Kidney epithelial cell (primary cell): ENCODE data around the gene MAD1L1. TPM values are rescaled to one million over a fixed set of nuclear protein-coding genes. Genes with fewer than 3 reads are reported as not detected.

Source experiments
- DNase-seq: peaks from one replicate; pipeline ENCODE4 v3.0.0-alpha.2; 2010; ENCODE audit warnings: low read depth
- H3K27me3 ChIP-seq: 2 replicates; pipeline ENCODE4 v1.6.0; 2011; ENCODE audit warnings: low read length; ENCODE audit not compliant: control insufficient read depth, insufficient read depth
- H3K36me3 ChIP-seq: 2 replicates; pipeline ENCODE4 v1.5.1; 2011; ENCODE audit warnings: low read length; ENCODE audit not compliant: control insufficient read depth, insufficient read depth
- H3K4me3 ChIP-seq: 2 replicates; pipeline ENCODE4 v1.5.1; 2011; ENCODE audit warnings: low read depth, mild to moderate bottlenecking, control low read depth, low read length
- CTCF ChIP-seq: IDR thresholded peaks from 2 replicates; pipeline ENCODE4 v1.5.1; 2011; ENCODE audit warnings: mild to moderate bottlenecking, moderate library complexity, low read length, control low read depth, inconsistent platforms; ENCODE audit not compliant: insufficient read depth, poor library complexity, severe bottlenecking
- total RNA-seq: library from RNA; depleted of rRNA; stranded (reverse); fragments of >200 nt; gene quantifications from 2 replicates; pipeline ENCODE4 v1.2.3, GENCODE V29; 2015

The MAD1L1 gene
- total RNA-seq, 1 donor from 2014 or later = 61.2 TPM

- no peak for DNase-seq
- no peak overlapping the region for H3K4me3 ChIP-seq
- no peaks in the 10 kb centered on the region for H3K36me3 ChIP-seq
- TF ChIP-seq CTCF = no peak
- H3K27me3 ChIP-seq = peaks cover 16% of the 10 kb centered on the region
Measured at GRCh38 chr7:1855725-1856160, 377.0 kb downstream of the MAD1L1 start.

- Histone ChIP-seq H3K27me3 (peaks cover 19% of the 10 kb centered on the region), H3K4me3 (no peak overlapping the region), H3K36me3 (no peaks in the 10 kb centered on the region)
- no peak for TF ChIP-seq CTCF
- no peak for DNase-seq
Measured at GRCh38 chr7:1854866-1855724, 377.6 kb downstream of the MAD1L1 start.

GRCh38 chr7:1853986-1854865 is 378.5 kb downstream of the MAD1L1 start:
- no peak for TF ChIP-seq CTCF
- H3K36me3 ChIP-seq = no peaks in the 10 kb centered on the region
- H3K4me3 ChIP-seq = no peak overlapping the region
- DNase-seq = no peak
- H3K27me3 ChIP-seq = peaks cover 19% of the 10 kb centered on the region

GRCh38 chr7:1853431-1853985 is 379.2 kb downstream of the MAD1L1 start:
- no peak for TF ChIP-seq CTCF
- Histone ChIP-seq H3K4me3 (no peak overlapping the region), H3K36me3 (no peaks in the 10 kb centered on the region), H3K27me3 (peaks cover 19% of the 10 kb centered on the region)
- no peak for DNase-seq

GRCh38 chr7:1852517-1853430 is 380.0 kb downstream of the MAD1L1 start:
- TF ChIP-seq CTCF = no peak
- Histone ChIP-seq H3K36me3 (no peaks in the 10 kb centered on the region), H3K27me3 (peaks cover 19% of the 10 kb centered on the region), H3K4me3 (no peak overlapping the region)
- DNase-seq = no peak
